OCI-LY3 (cell line): Measurements from ENCODE around the gene OR14A2.

Source experiments
- CTCF ChIP-seq: fragments of 200-600, 300-600 bp; sonication (generic); IDR thresholded peaks from 2 replicates; pipeline ENCODE4 v1.5.1; 2014; ENCODE audit warnings: antibody characterized with exemption, low read length, low read depth
- EZH2phosphoT487 ChIP-seq: fragments of 200-600 bp; shearing (Covaris generic); IDR thresholded peaks from 2 replicates; pipeline ENCODE4 v1.6.1; 2018; ENCODE audit warnings: antibody characterized with exemption, mixed run types, low read depth

- no peak for TF ChIP-seq CTCF
- TF ChIP-seq EZH2phosphoT487: no peak
Observed at GRCh38 chr1:247738315-247738714, 9.6 kb downstream of the OR14A2 start, which contains the start of gene OR14K1.
